Stimulated activated CD8-positive, alpha-beta memory T cell treated with anti-CD3 and anti-CD28 coated beads, Interleukin-4, amount 100 ng/mL, for 24 hours (primary cell): Measurements from ENCODE around the gene CNOT8.
"Not testable (repeated sequence)": the region's sequence is repeated elsewhere in the genome, so short reads cannot be mapped to it uniquely, and the experiment has no call there.

Experiments
- DNase-seq: peaks from one replicate; pipeline ENCODE4 v3.0.0-alpha.2; 2020; ENCODE audit warnings: low read depth

CNOT8 gene

GRCh38 chr5:154865466-154866184 is 7.2 kb downstream of the CNOT8 start:
- no peak for DNase-seq

- no peak for DNase-seq
These were observed 8.4 kb downstream of the CNOT8 start for GRCh38 chr5:154866841-154867240.

- no peak for DNase-seq
These were observed 10.3 kb downstream of the CNOT8 start for GRCh38 chr5:154868702-154869101.

GRCh38 chr5:154871734-154872133 is 13.3 kb downstream of the CNOT8 start:
- no peak for DNase-seq

GRCh38 chr5:154873791-154874331 is 15.4 kb downstream of the CNOT8 start:
- no peak for DNase-seq

- no peak for DNase-seq
These were observed 20.4 kb downstream of the CNOT8 start for GRCh38 chr5:154878642-154879335.

- no peak for DNase-seq
These were observed 23.6 kb downstream of the CNOT8 start for GRCh38 chr5:154881986-154882385.

GRCh38 chr5:154884424-154884823 is 26.0 kb downstream of the CNOT8 start:
- DNase-seq, result no peak

GRCh38 chr5:154885439-154885838 is 27.0 kb downstream of the CNOT8 start:
- DNase-seq, result no peak

- no peak for DNase-seq
These were observed 33.9 kb downstream of the CNOT8 start for GRCh38 chr5:154892369-154892771.

- no peak for DNase-seq
These were observed 35.0 kb downstream of the CNOT8 start for GRCh38 chr5:154893381-154893780.

- DNase-seq, result no peak
These were observed 37.5 kb downstream of the CNOT8 start for GRCh38 chr5:154895606-154896561.

- DNase-seq, result no peak
These were observed 38.2 kb downstream of the CNOT8 start for GRCh38 chr5:154896562-154897165.

- no peak for DNase-seq
These were observed 39.8 kb downstream of the CNOT8 start for GRCh38 chr5:154898210-154898609.

GRCh38 chr5:154899151-154899816 is 40.9 kb downstream of the CNOT8 start:
- DNase-seq, result no peak

- DNase-seq, result no peak
These were observed 41.6 kb downstream of the CNOT8 start for GRCh38 chr5:154900066-154900465.

- DNase-seq, result no peak
These were observed 42.8 kb downstream of the CNOT8 start for GRCh38 chr5:154901276-154901675.

- no peak for DNase-seq
These were observed 43.5 kb downstream of the CNOT8 start for GRCh38 chr5:154901913-154902312.

- DNase-seq, result not testable (repeated sequence)
These were observed 47.2 kb downstream of the CNOT8 start for GRCh38 chr5:154905601-154906000.

GRCh38 chr5:154916874-154917273 is 58.4 kb downstream of the CNOT8 start:
- DNase-seq, result no peak

GRCh38 chr5:154917757-154918156 is 59.3 kb downstream of the CNOT8 start:
- no peak for DNase-seq
